GM18507 (cell line): ENCODE measurements around the gene TIPARP.
"Not testable (repeated sequence)": the region's sequence is repeated elsewhere in the genome, so short reads cannot be mapped to it uniquely, and the experiment has no call there.

Source experiments
- DNase-seq: peaks from one replicate; pipeline ENCODE4 v3.0.0; 2011; ENCODE audit warnings: low read depth; ENCODE audit not compliant: insufficient read length; ENCODE audit errors: extremely low spot score
- FAIRE-seq: peaks from 2 replicates; lab custom pipeline; 2011; peaks lifted over from hg19 to GRCh38; lab: Jason Lieb, UNC

The TIPARP gene

GRCh38 chr3:156702367-156702766 is 28.0 kb downstream of the TIPARP start:
- no peak for FAIRE-seq
- no peak for DNase-seq

GRCh38 chr3:156704370-156705036 is 30.1 kb downstream of the TIPARP start:
- FAIRE-seq, result no peak
- DNase-seq, result no peak

GRCh38 chr3:156705761-156706616 is 31.6 kb downstream of the TIPARP start:
- DNase-seq (no peak), FAIRE-seq (peak; percentile 62)

- no peak for FAIRE-seq
- DNase-seq, result no peak
Observed at GRCh38 chr3:156707588-156707987, 33.2 kb downstream of the TIPARP start.

- DNase-seq, result no peak
- FAIRE-seq, result no peak
Observed at GRCh38 chr3:156710429-156710828, 36.0 kb downstream of the TIPARP start.

- FAIRE-seq, result no peak
- no peak for DNase-seq
Observed at GRCh38 chr3:156711113-156711512, 36.7 kb downstream of the TIPARP start.

GRCh38 chr3:156711944-156712343 is 37.6 kb downstream of the TIPARP start:
- DNase-seq, FAIRE-seq: not testable (repeated sequence)

GRCh38 chr3:156716105-156716862 is 41.9 kb downstream of the TIPARP start:
- no peak for FAIRE-seq
- no peak for DNase-seq

GRCh38 chr3:156718622-156719306 is 44.4 kb downstream of the TIPARP start:
- DNase-seq (no peak), FAIRE-seq (no peak)

GRCh38 chr3:156720826-156721225 is 46.4 kb downstream of the TIPARP start:
- DNase-seq (no peak), FAIRE-seq (no peak)

GRCh38 chr3:156721687-156722618 is 47.6 kb downstream of the TIPARP start:
- FAIRE-seq (no peak), DNase-seq (no peak)

- no peak for FAIRE-seq
Observed at GRCh38 chr3:156723182-156723619, 48.8 kb downstream of the TIPARP start.

GRCh38 chr3:156725682-156726081 is 51.3 kb downstream of the TIPARP start:
- FAIRE-seq, result no peak
- no peak for DNase-seq

More at GRCh38 chr3:156723182-156723619, 48.8 kb downstream of the TIPARP start:
- no peak for DNase-seq

- DNase-seq (no peak), FAIRE-seq (no peak)
Observed at GRCh38 chr3:156726456-156726855, 52.1 kb downstream of the TIPARP start.

- DNase-seq (no peak), FAIRE-seq (peak; percentile 59)
Observed at GRCh38 chr3:156727519-156728205, 53.3 kb downstream of the TIPARP start.

GRCh38 chr3:156728267-156728985 is 54.0 kb downstream of the TIPARP start:
- FAIRE-seq, result no peak
- DNase-seq, result no peak

- FAIRE-seq (no peak), DNase-seq (no peak)
Observed at GRCh38 chr3:156729460-156730179, 55.2 kb downstream of the TIPARP start.
